ENCODE data around the gene IQCK. TPM values are rescaled to one million over a fixed set of nuclear protein-coding genes. Genes with fewer than 3 reads are reported as not detected.

IQCK gene
- total RNA-seq, 1 donor from 2014 or later: 7.6 TPM

DNA sequence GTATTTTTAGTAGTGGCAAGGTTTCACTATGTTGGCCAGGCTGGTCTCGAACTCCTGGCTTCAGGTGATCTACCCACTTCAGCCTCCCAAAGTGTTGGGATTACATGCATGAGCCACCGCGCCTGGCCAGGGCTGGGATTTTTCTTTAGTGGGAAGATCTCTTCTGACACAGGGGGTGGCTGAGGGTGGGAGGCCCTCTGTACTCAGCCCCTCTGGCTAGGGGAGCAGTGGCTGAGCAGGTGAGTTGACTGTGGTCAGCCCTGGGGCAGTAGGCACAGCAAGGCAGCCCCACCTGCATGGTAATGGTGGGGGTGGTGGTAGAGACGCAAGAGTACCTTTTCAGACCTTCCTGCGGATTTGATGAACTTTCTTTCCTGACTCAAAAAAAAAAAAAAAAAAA lies 178.9 kb downstream of the IQCK start:
- no peak for ATAC-seq

GRCh38 chr16:19898166-19898565 lies 180.1 kb downstream of the IQCK start:
- no peaks in the 10 kb centered on the region for H3K27me3 ChIP-seq
- H3K4me1 ChIP-seq: no peaks in the 10 kb centered on the region
- no peaks in the 10 kb centered on the region for H3K9me3 ChIP-seq
- H3K27ac ChIP-seq: no peak overlapping the region
- H3K36me3 ChIP-seq: no peaks in the 10 kb centered on the region
- DNase-seq: no peak
- no peak overlapping the region for H3K4me3 ChIP-seq
- intact Hi-C loops (cut with DNase I): no loop called here
- no peak for TF ChIP-seq CTCF (IDR thresholded peaks at IDR 0.05)
- no peak for ATAC-seq

More for the DNA sequence above, 178.9 kb downstream of the IQCK start:
- no peak for TF ChIP-seq CTCF (IDR thresholded peaks at IDR 0.05)
- Histone ChIP-seq H3K4me1 (no peaks in the 10 kb centered on the region), H3K36me3 (no peaks in the 10 kb centered on the region), H3K27ac (no peak overlapping the region), H3K27me3 (no peaks in the 10 kb centered on the region), H3K9me3 (no peaks in the 10 kb centered on the region), H3K4me3 (no peak overlapping the region)
- DNase-seq: no peak
- intact Hi-C loops (cut with DNase I): no loop called here

DNA sequence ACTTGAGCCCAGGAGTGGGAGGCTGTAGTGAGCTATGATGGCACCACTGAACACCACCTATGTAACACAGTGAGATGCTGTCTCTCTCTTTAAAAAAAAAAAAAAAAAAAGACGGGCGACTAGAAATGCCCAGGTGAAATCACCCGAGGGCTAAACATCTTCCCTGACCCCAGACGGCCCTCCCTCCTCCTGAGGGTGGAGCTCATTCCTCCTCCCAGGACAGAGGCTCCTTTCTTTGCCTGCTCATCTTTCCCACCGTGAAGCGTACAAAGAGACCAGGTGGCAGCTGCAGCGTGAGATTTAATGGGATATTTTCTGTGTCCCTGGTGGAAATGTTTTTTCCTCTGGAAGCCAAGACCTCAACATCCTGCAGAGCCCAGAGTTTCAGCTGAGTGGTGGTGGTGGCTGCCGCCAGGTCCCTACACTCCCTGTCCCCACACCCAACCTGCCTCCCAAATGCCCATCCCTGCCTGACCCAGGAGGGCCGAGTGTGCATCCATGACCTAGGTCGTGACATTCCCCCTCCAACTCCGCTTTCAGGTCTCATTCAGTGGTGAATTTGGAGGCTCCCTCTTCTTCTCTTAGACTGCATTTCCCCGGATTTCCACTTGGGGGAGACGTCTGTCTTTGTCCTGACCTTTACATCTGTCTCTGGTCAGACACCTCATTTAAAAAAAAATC lies 181.0 kb downstream of the IQCK start:
- peak; percentile 68 for ATAC-seq

GRCh38 chr16:19899605-19899955 lies 181.5 kb downstream of the IQCK start:
- TF ChIP-seq CTCF (IDR thresholded peaks at IDR 0.05): no peak
- H3K27ac ChIP-seq: no peak overlapping the region
- H3K27me3 ChIP-seq: no peaks in the 10 kb centered on the region
- no peaks in the 10 kb centered on the region for H3K4me1 ChIP-seq
- intact Hi-C loops (cut with DNase I): no loop called here
- ATAC-seq: no peak
- no peaks in the 10 kb centered on the region for H3K9me3 ChIP-seq
- H3K36me3 ChIP-seq: no peaks in the 10 kb centered on the region
- DNase-seq: no peak
- no peak overlapping the region for H3K4me3 ChIP-seq

More for the DNA sequence above, 181.0 kb downstream of the IQCK start:
- Histone ChIP-seq H3K36me3 (no peaks in the 10 kb centered on the region), H3K4me1 (no peaks in the 10 kb centered on the region), H3K4me3 (no peak overlapping the region), H3K27ac (no peak overlapping the region), H3K9me3 (no peaks in the 10 kb centered on the region), H3K27me3 (no peaks in the 10 kb centered on the region)
- intact Hi-C loops (cut with DNase I): no loop called here
- TF ChIP-seq CTCF (IDR thresholded peaks at IDR 0.05): peak; percentile 70
- DNase-seq: no peak

GRCh38 chr16:19901164-19901563 lies 183.1 kb downstream of the IQCK start:
- intact Hi-C loops (cut with DNase I): loop anchor here (10.0 kb wide), 1 partner anchor 484 kb away; no protein-coding TSS in a partner anchor
- no peak for TF ChIP-seq CTCF (IDR thresholded peaks at IDR 0.05)

More at GRCh38 chr16:19901164-19901563, 183.1 kb downstream of the IQCK start:
- Histone ChIP-seq H3K4me3 (no peak overlapping the region), H3K36me3 (no peaks in the 10 kb centered on the region), H3K9me3 (no peaks in the 10 kb centered on the region), H3K27ac (no peak overlapping the region), H3K4me1 (no peaks in the 10 kb centered on the region), H3K27me3 (no peaks in the 10 kb centered on the region)
- DNase-seq (no peak), ATAC-seq (no peak)
